ENCODE results near the gene ACVR1B.

GRCh38 chr12:51907856-51908425 lies 43.6 kb upstream of the ACVR1B start:
- no peak for TF ChIP-seq CTCF (IDR thresholded peaks at IDR 0.05; ENCODE audit: poor library complexity)
- TF ChIP-seq EZH2phosphoT487 (IDR thresholded peaks at IDR 0.05; ENCODE audit: low read depth, severe bottlenecking, unreplicated experiment): no peak
